SK-N-SH (cell line): ENCODE data around the gene RTN4. TPM values are rescaled to one million over a fixed set of nuclear protein-coding genes. Genes with fewer than 3 reads are reported as not detected.

Experiments
- CTCF ChIA-PET: fragments of 300-600, 350-600 bp; formaldehyde crosslinking; extraction: SDS; loops from one replicate; lab custom pipeline; 2021; lab: Yijun Ruan, JAX
- POLR2A ChIA-PET: fragments of 350-600 bp; sonication (Branson Sonifier 250); formaldehyde crosslinking; extraction: SDS; loops from one replicate; lab custom pipeline; 2020; ENCODE audit warnings: antibody characterized with exemption, inconsistent platforms; lab: Yijun Ruan, JAX
- DNase-seq: peaks from one replicate; pipeline ENCODE4 v3.0.0; 2012
- H2AFZ ChIP-seq: fragments of 200-600 bp; sonication (generic); 2 replicates; pipeline ENCODE4 v1.8.1; 2016; ENCODE audit warnings: antibody characterized with exemption, mild to moderate bottlenecking, low read depth
- H3F3A ChIP-seq: fragments of 200-600 bp; sonication (generic); replicated peaks from 2 replicates; pipeline ENCODE3; 2016; ENCODE audit warnings: antibody characterized with exemption, mild to moderate bottlenecking; ENCODE audit not compliant: insufficient read depth
- H3K27ac ChIP-seq, 2 experiments: fragments of 200-500 bp in 1 of 2; fragments of 200-600 bp in 1 of 2; sonication (Bioruptor generic) in 1 of 2; sonication (generic), shearing (Covaris generic) in 1 of 2; 2 replicates each; pipeline versions ENCODE4 v1.5.1 to v1.6.1; 2014 to 2016; ENCODE audit warnings: low read depth in 2 of 2, inconsistent platforms in 1 of 2, low read length in 1 of 2, mild to moderate bottlenecking in 1 of 2, mixed read lengths in 1 of 2
- H3K27me3 ChIP-seq: fragments of 200-600 bp; sonication (generic), shearing (Covaris generic); 2 replicates; pipeline ENCODE4 v1.6.1; 2016; ENCODE audit warnings: mixed run types; ENCODE audit not compliant: insufficient read depth
- H3K36me3 ChIP-seq, 2 experiments: fragments of 200-500 bp in 1 of 2; fragments of 200-600 bp in 1 of 2; sonication (Bioruptor generic) in 1 of 2; sonication (generic) in 1 of 2; replicated peaks in 1 of 2; 2 replicates each; pipeline versions ENCODE3 to v1.5.1; 2014 to 2016; ENCODE audit warnings: low read length in 1 of 2, mild to moderate bottlenecking in 1 of 2; ENCODE audit not compliant: insufficient read depth in 2 of 2, control insufficient read depth in 1 of 2
- H3K4me1 ChIP-seq, 2 experiments: fragments of 200-500 bp in 1 of 2; fragments of 200-600 bp in 1 of 2; sonication (Bioruptor generic) in 1 of 2; sonication (generic), shearing (Covaris generic) in 1 of 2; 2 replicates each; pipeline versions ENCODE4 v1.5.1 to v1.6.1; 2014 to 2016; ENCODE audit warnings: low read depth in 1 of 2, low read length in 1 of 2, mixed run types in 1 of 2; ENCODE audit not compliant: insufficient read depth in 2 of 2, control insufficient read depth in 1 of 2
- H3K4me2 ChIP-seq: fragments of 200-600 bp; sonication (generic), shearing (Covaris generic); 2 replicates; pipeline ENCODE4 v1.6.1; 2017; ENCODE audit warnings: mixed run types
- H3K4me3 ChIP-seq, 2 experiments: fragments of 200-500 bp in 1 of 2; fragments of 200-600 bp in 1 of 2; sonication (Bioruptor generic) in 1 of 2; sonication (generic), shearing (Covaris generic) in 1 of 2; 2 replicates each; pipeline versions ENCODE4 v1.5.1 to v1.8.1; 2014 to 2016; ENCODE audit warnings: low read depth in 2 of 2, inconsistent platforms in 1 of 2, low read length in 1 of 2, mild to moderate bottlenecking in 1 of 2, mixed read lengths in 1 of 2, moderate library complexity in 1 of 2
- H3K79me2 ChIP-seq: fragments of 200-600 bp; sonication (generic); 2 replicates; pipeline ENCODE4 v1.8.1; 2017; ENCODE audit warnings: mild to moderate bottlenecking; ENCODE audit not compliant: insufficient read depth
- H3K9ac ChIP-seq: fragments of 200-600 bp; sonication (generic); 2 replicates; pipeline ENCODE4 v1.6.1; 2017; ENCODE audit warnings: mixed run types
- H3K9me2 ChIP-seq: fragments of 200-600 bp; sonication (generic); 2 replicates; pipeline ENCODE4 v1.6.1; 2017; ENCODE audit warnings: mixed run types
- H3K9me3 ChIP-seq: fragments of 200-600 bp; sonication (generic); 2 replicates; pipeline ENCODE4 v1.6.1; 2017; ENCODE audit warnings: mixed run types, mild to moderate bottlenecking, moderate library complexity
- H4K20me1 ChIP-seq: fragments of 200-600 bp; sonication (generic); 2 replicates; pipeline ENCODE4 v1.6.1; 2017; ENCODE audit warnings: mild to moderate bottlenecking, mixed run types; ENCODE audit not compliant: insufficient read depth
- CHD2 ChIP-seq: fragments of 150-350 bp; IDR thresholded peaks from 2 replicates; pipeline ENCODE4 v1.6.1; 2018; ENCODE audit warnings: low read length; ENCODE audit not compliant: partially characterized antibody
- CTCF ChIP-seq: fragments of 200-600 bp; sonication (generic); IDR thresholded peaks from 2 replicates; pipeline ENCODE4 v1.6.1; 2017; ENCODE audit warnings: antibody characterized with exemption, mild to moderate bottlenecking, moderate library complexity
- ELF1 ChIP-seq: IDR thresholded peaks from 2 replicates; pipeline ENCODE4 v1.4.0; 2012
- EP300 ChIP-seq, 2 experiments: IDR thresholded peaks; 2 replicates each; pipeline versions ENCODE4 v1.4.0 to v1.6.1; 2012; ENCODE audit warnings: borderline replicate concordance in 1 of 2, low read depth in 1 of 2, low read length in 1 of 2
- FOSL2 ChIP-seq: IDR thresholded peaks from 2 replicates; pipeline ENCODE4 v1.4.0; 2012; ENCODE audit warnings: low read depth, mild to moderate bottlenecking, moderate library complexity, borderline replicate concordance
- FOXJ3 ChIP-seq: sonication (generic); formaldehyde crosslinking; IDR thresholded peaks from 2 replicates; pipeline ENCODE4 v1.5.1; 2020; ENCODE audit warnings: mild to moderate bottlenecking, missing genetic modification reagents
- GATA2 ChIP-seq: sonication (generic); formaldehyde crosslinking; IDR thresholded peaks from 2 replicates; pipeline ENCODE4 v1.5.0; 2020; ENCODE audit warnings: mild to moderate bottlenecking, missing genetic modification reagents
- JUND ChIP-seq: IDR thresholded peaks from 2 replicates; pipeline ENCODE4 v1.4.0; 2012
- NFIC ChIP-seq: IDR thresholded peaks from 2 replicates; pipeline ENCODE4 v1.4.0; 2012; ENCODE audit warnings: borderline replicate concordance
- RCOR1 ChIP-seq: fragments of 150-350 bp; IDR thresholded peaks from 2 replicates; pipeline ENCODE4 v1.6.1; 2017; ENCODE audit warnings: antibody characterized with exemption, low read length
- REST ChIP-seq: IDR thresholded peaks from 2 replicates; pipeline ENCODE4 v1.6.1; 2012; ENCODE audit warnings: mild to moderate bottlenecking, low read depth, low read length, moderate library complexity
- RXRA ChIP-seq: IDR thresholded peaks from 2 replicates; pipeline ENCODE4 v1.4.0; 2012; ENCODE audit warnings: low read depth, mild to moderate bottlenecking, borderline replicate concordance
- SMC3 ChIP-seq: IDR thresholded peaks from 2 replicates; pipeline ENCODE4 v1.6.1; 2012; ENCODE audit warnings: low read depth, low read length, improper control_type of control experiment
- TEAD4 ChIP-seq: IDR thresholded peaks from 2 replicates; pipeline ENCODE4 v1.4.0; 2012; ENCODE audit warnings: mild to moderate bottlenecking, borderline replicate concordance; ENCODE audit not compliant: insufficient read depth
- USF2 ChIP-seq: fragments of 150-350 bp; IDR thresholded peaks from 2 replicates; pipeline ENCODE4 v1.6.1; 2017; ENCODE audit warnings: antibody characterized with exemption, low read length, low read depth, borderline replicate concordance
- YY1 ChIP-seq: IDR thresholded peaks from 2 replicates; pipeline ENCODE4 v1.4.0; 2012; ENCODE audit warnings: low read depth, mild to moderate bottlenecking
- ZBTB33 ChIP-seq: IDR thresholded peaks from 2 replicates; pipeline ENCODE4 v1.4.0; 2012; ENCODE audit warnings: low read depth, borderline replicate concordance
- WGBS: methylation state at CpG from one replicate; pipeline ENCODE4 v1.1.6; 2017; ENCODE audit warnings: low lambda C conversion rate; 5-methylcytosine and 5-hydroxymethylcytosine counted together
- polyA plus RNA-seq, 3 experiments: library from polyadenylated mRNA; depleted of rRNA; stranded (reverse); fragments of >200 nt; gene quantifications; 2 replicates each; pipeline ENCODE4 v1.2.3, GENCODE V29; 2012

Gene RTN4
- polyA plus RNA-seq, 1 of the 3 experiments (the other 2 are of a cell fraction), result 315 TPM

- TF ChIP-seq REST, result no peak
- no peak for TF ChIP-seq CHD2
- no peak for TF ChIP-seq USF2
- no peak for TF ChIP-seq GATA2
- no peak for TF ChIP-seq NFIC
Measured at GRCh38 chr2:54949431-54949830, 100.8 kb downstream of the RTN4 start (continued).

GRCh38 chr2:54948120-54948519 lies 102.1 kb downstream of the RTN4 start:
- no peak for TF ChIP-seq TEAD4
- no peak for TF ChIP-seq CTCF
- TF ChIP-seq ELF1, result no peak
- TF ChIP-seq ZBTB33, result no peak
- TF ChIP-seq RXRA, result no peak
- TF ChIP-seq FOXJ3, result no peak
- no peak for TF ChIP-seq FOSL2
- TF ChIP-seq YY1, result no peak
- TF ChIP-seq EP300 (IDR thresholded peaks at IDR 0.05; ENCODE audit: borderline replicate concordance in 1 of 2, low read depth in 1 of 2, low read length in 1 of 2), result no peak
- TF ChIP-seq RCOR1, result no peak
- no peak for TF ChIP-seq SMC3
- TF ChIP-seq JUND, result no peak
- no peaks in the 10 kb centered on the region for H3F3A ChIP-seq
- no peaks in the 10 kb centered on the region for H3K9me2 ChIP-seq
- no peak overlapping the region for H3K4me3 ChIP-seq
- no peak overlapping the region for H3K4me2 ChIP-seq
- H3K27me3 ChIP-seq, result no peaks in the 10 kb centered on the region
- DNase-seq, result no peak
- ChIA-PET POLR2A (no interaction called here), CTCF (no interaction called here)
- H3K79me2 ChIP-seq, result no peaks in the 10 kb centered on the region
- no peak overlapping the region for H3K9ac ChIP-seq
- H3K27ac ChIP-seq, result no peak overlapping the region
- WGBS, result 88% methylated on average over 12 of the region's 12 CpGs
- H4K20me1 ChIP-seq, result no peaks in the 10 kb centered on the region
- H3K9me3 ChIP-seq, result no peaks in the 10 kb centered on the region
- peaks cover 0 to 7% of the 10 kb centered on the region in 2 experiments; a peak in 2 of 4 replicates for H3K4me1 ChIP-seq
- H2AFZ ChIP-seq, result no peak overlapping the region
- no peaks in the 10 kb centered on the region for H3K36me3 ChIP-seq
